Measurements from ENCODE around the gene ATP2C2.

Gene ATP2C2

GRCh38 chr16:84442416-84443145 lies 74.2 kb downstream of the ATP2C2 start:
- H3K4me1 ChIP-seq (ENCODE audit: low read depth, poor library complexity, severe bottlenecking) = no peaks in the 10 kb centered on the region
- no peak overlapping the region for H3K9ac ChIP-seq
- no peaks in the 10 kb centered on the region for H4K20me1 ChIP-seq (ENCODE audit: insufficient read depth)
- H3K79me2 ChIP-seq (ENCODE audit: insufficient read depth, low read depth) = no peaks in the 10 kb centered on the region
- no peak overlapping the region for H3K27ac ChIP-seq
- no peak overlapping the region for H3K4me2 ChIP-seq
- TF ChIP-seq CTCF (conservative IDR thresholded peaks at IDR 0.05; ENCODE audit: low read depth, low read length) = no peak
- H3K4me3 ChIP-seq (IDR thresholded peaks at IDR 0.05; ENCODE audit: insufficient read depth, low read depth, low read length) = no peak overlapping the region
- no peaks in the 10 kb centered on the region for H3K36me3 ChIP-seq (ENCODE audit: insufficient read depth)
- no peak overlapping the region for H2AFZ ChIP-seq (ENCODE audit: low read depth)
- peaks cover 60% of the 10 kb centered on the region for H3K27me3 ChIP-seq (ENCODE audit: insufficient read depth, low read depth)

GRCh38 chr16:84443166-84443802 lies 74.9 kb downstream of the ATP2C2 start:
- no peak overlapping the region for H3K4me3 ChIP-seq (IDR thresholded peaks at IDR 0.05; ENCODE audit: insufficient read depth, low read depth, low read length)
- no peak for TF ChIP-seq CTCF (conservative IDR thresholded peaks at IDR 0.05; ENCODE audit: low read depth, low read length)
- H3K36me3 ChIP-seq (ENCODE audit: insufficient read depth) = no peaks in the 10 kb centered on the region

GRCh38 chr16:84444476-84444875 lies 76.1 kb downstream of the ATP2C2 start:
- Histone ChIP-seq H3K27me3 (ENCODE audit: insufficient read depth, low read depth) (peaks cover 48% of the 10 kb centered on the region), H2AFZ (ENCODE audit: low read depth) (no peak overlapping the region), H3K4me2 (no peak overlapping the region), H4K20me1 (ENCODE audit: insufficient read depth) (no peaks in the 10 kb centered on the region), H3K4me1 (ENCODE audit: low read depth, poor library complexity, severe bottlenecking) (no peaks in the 10 kb centered on the region), H3K27ac (no peak overlapping the region), H3K4me3 (IDR thresholded peaks at IDR 0.05; ENCODE audit: insufficient read depth, low read depth, low read length) (no peak overlapping the region), H3K9ac (no peak overlapping the region), H3K79me2 (ENCODE audit: insufficient read depth, low read depth) (no peaks in the 10 kb centered on the region), H3K36me3 (ENCODE audit: insufficient read depth) (no peaks in the 10 kb centered on the region)
- TF ChIP-seq CTCF (conservative IDR thresholded peaks at IDR 0.05; ENCODE audit: low read depth, low read length) = no peak

More at GRCh38 chr16:84443166-84443802, 74.9 kb downstream of the ATP2C2 start:
- H3K27ac ChIP-seq = no peak overlapping the region
- peaks cover 54% of the 10 kb centered on the region for H3K27me3 ChIP-seq (ENCODE audit: insufficient read depth, low read depth)
- no peaks in the 10 kb centered on the region for H3K4me1 ChIP-seq (ENCODE audit: low read depth, poor library complexity, severe bottlenecking)
- H4K20me1 ChIP-seq (ENCODE audit: insufficient read depth) = no peaks in the 10 kb centered on the region
- H3K79me2 ChIP-seq (ENCODE audit: insufficient read depth, low read depth) = no peaks in the 10 kb centered on the region
- H2AFZ ChIP-seq (ENCODE audit: low read depth) = no peak overlapping the region
- H3K9ac ChIP-seq = no peak overlapping the region
- no peak overlapping the region for H3K4me2 ChIP-seq

- Histone ChIP-seq H3K4me2 (no peak overlapping the region), H3K36me3 (ENCODE audit: insufficient read depth) (no peaks in the 10 kb centered on the region), H3K27me3 (ENCODE audit: insufficient read depth, low read depth) (peaks cover 41% of the 10 kb centered on the region), H3K79me2 (ENCODE audit: insufficient read depth, low read depth) (no peaks in the 10 kb centered on the region), H3K9ac (no peak overlapping the region), H3K4me1 (ENCODE audit: low read depth, poor library complexity, severe bottlenecking) (no peaks in the 10 kb centered on the region), H3K4me3 (IDR thresholded peaks at IDR 0.05; ENCODE audit: insufficient read depth, low read depth, low read length) (no peak overlapping the region), H2AFZ (ENCODE audit: low read depth) (no peak overlapping the region), H4K20me1 (ENCODE audit: insufficient read depth) (no peaks in the 10 kb centered on the region), H3K27ac (no peak overlapping the region)
- no peak for TF ChIP-seq CTCF (conservative IDR thresholded peaks at IDR 0.05; ENCODE audit: low read depth, low read length)
Measured at GRCh38 chr16:84446084-84446483, 77.7 kb downstream of the ATP2C2 start.

Measured in KMS-11 (cell line).